Measurements from ENCODE around the gene ALK. TPM values are rescaled to one million over a fixed set of nuclear protein-coding genes. Genes with fewer than 3 reads are reported as not detected.

The ALK gene
- polyA plus RNA-seq, 3 donors: not detected

DNA sequence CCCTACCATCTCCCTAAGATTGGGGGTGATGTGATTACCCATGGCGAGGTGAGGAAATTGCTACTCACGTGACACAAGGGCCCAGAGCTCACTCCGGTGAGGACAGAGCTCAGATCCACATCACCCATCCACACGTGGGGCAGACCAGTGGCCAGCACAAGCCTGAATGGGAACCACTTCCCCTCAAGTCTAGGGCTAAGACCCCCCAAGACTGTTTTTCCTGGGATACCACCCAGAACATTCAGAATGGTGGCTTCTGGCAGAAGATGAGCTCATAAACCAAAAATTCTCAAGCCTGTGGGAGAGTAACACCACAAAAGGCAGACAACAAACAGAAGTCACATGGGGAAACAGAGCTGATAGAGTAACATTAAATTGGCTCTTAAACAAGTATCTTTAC, 321.4 kb downstream of the ALK start:
- Histone ChIP-seq H2AFZ (ENCODE audit: insufficient read depth, low read depth, low read length, poor library complexity, severe bottlenecking) (no peak overlapping the region), H3K4me3 (replicated peaks in 1 of 3; ENCODE audit: low read depth in 2 of 3, low read length in 3 of 3) (no peak overlapping the region)
- no peak overlapping the region for H3K4me3 Mint-ChIP-seq

DNA sequence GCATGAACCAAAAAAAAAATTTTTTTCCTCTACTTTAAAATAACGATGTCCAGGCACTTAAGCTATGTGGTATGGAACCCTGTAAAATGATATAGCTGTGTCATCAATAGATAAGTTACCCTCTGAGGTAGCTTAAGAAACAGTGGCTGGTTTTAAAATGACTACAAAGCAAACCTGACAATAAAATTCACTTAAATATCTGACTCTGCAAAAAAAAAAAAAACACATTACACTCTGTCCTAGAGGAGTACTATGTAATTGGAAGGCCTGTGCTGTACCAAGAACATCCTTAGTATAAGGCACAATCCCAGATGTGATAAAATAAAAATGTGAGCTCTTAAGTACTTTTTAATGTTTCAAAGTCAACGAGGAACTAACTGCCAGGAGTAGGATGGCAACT, 322.4 kb downstream of the ALK start:
- H3K27ac Mint-ChIP-seq: no peak overlapping the region
- H3K27me3 Mint-ChIP-seq (ENCODE audit: low read depth in 3 of 3): peaks cover 0 to 3% (median 3%) of the 10 kb centered on the region in 3 donors

More for the DNA sequence above, 321.4 kb downstream of the ALK start:
- H3K4me1 ChIP-seq (ENCODE audit: control insufficient read depth in 1 of 2, insufficient read depth in 2 of 2, low read length in 2 of 2): no peaks in the 10 kb centered on the region
- intact Hi-C loops (cut with micrococcal nuclease): no loop called here
- no peak overlapping the region for H3K9ac ChIP-seq (ENCODE audit: insufficient read depth, low read length, poor library complexity, severe bottlenecking)
- WGBS (ENCODE audit: insufficient coverage): 86% methylated on average over 3 of the region's 4 CpGs
- no peaks in the 10 kb centered on the region for H3K4me1 Mint-ChIP-seq
- no peaks in the 10 kb centered on the region for H3K79me2 ChIP-seq (ENCODE audit: insufficient read depth, low read length)
- TF ChIP-seq, protein P1, sequence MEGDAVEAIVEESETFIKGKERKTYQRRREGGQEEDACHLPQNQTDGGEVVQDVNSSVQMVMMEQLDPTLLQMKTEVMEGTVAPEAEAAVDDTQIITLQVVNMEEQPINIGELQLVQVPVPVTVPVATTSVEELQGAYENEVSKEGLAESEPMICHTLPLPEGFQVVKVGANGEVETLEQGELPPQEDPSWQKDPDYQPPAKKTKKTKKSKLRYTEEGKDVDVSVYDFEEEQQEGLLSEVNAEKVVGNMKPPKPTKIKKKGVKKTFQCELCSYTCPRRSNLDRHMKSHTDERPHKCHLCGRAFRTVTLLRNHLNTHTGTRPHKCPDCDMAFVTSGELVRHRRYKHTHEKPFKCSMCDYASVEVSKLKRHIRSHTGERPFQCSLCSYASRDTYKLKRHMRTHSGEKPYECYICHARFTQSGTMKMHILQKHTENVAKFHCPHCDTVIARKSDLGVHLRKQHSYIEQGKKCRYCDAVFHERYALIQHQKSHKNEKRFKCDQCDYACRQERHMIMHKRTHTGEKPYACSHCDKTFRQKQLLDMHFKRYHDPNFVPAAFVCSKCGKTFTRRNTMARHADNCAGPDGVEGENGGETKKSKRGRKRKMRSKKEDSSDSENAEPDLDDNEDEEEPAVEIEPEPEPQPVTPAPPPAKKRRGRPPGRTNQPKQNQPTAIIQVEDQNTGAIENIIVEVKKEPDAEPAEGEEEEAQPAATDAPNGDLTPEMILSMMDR (IDR thresholded peaks at IDR 0.05): no peak
- no peaks in the 10 kb centered on the region for H3K27me3 ChIP-seq (ENCODE audit: control insufficient read depth in 2 of 2, insufficient read depth in 2 of 2, low read length in 2 of 2)
- H3K9me3 Mint-ChIP-seq: peaks cover 0 to 4% (median 0%) of the 10 kb centered on the region in 7 donors
- H4K20me1 ChIP-seq (ENCODE audit: insufficient read depth, low read length): no peaks in the 10 kb centered on the region
- H3K36me3 ChIP-seq (replicated peaks in 1 of 2; ENCODE audit: control insufficient read depth in 1 of 2, insufficient read depth in 2 of 2, low read length in 2 of 2): no peaks in the 10 kb centered on the region
- H3K36me3 Mint-ChIP-seq: no peaks in the 10 kb centered on the region
- no peak overlapping the region for H3K27ac ChIP-seq (ENCODE audit: low read depth in 1 of 2, low read length in 2 of 2)
- no peaks in the 10 kb centered on the region for H3K9me3 ChIP-seq (replicated peaks in 1 of 2; ENCODE audit: control insufficient read depth in 1 of 2, insufficient read depth in 1 of 2, low read length in 2 of 2)
- no peak overlapping the region for H3K27ac Mint-ChIP-seq
- H3K4me2 ChIP-seq (replicated peaks; ENCODE audit: extremely low read depth, low read length, poor library complexity, severe bottlenecking): no peak overlapping the region
- no peak for DNase-seq
- peaks cover 0 to 3% (median 3%) of the 10 kb centered on the region in 3 donors for H3K27me3 Mint-ChIP-seq (ENCODE audit: low read depth in 3 of 3)

More for the DNA sequence above, 322.4 kb downstream of the ALK start:
- Histone ChIP-seq H3K79me2 (ENCODE audit: insufficient read depth, low read length) (no peaks in the 10 kb centered on the region), H3K4me1 (ENCODE audit: control insufficient read depth in 1 of 2, insufficient read depth in 2 of 2, low read length in 2 of 2) (no peaks in the 10 kb centered on the region), H3K9me3 (replicated peaks in 1 of 2; ENCODE audit: control insufficient read depth in 1 of 2, insufficient read depth in 1 of 2, low read length in 2 of 2) (no peaks in the 10 kb centered on the region), H3K27ac (ENCODE audit: low read depth in 1 of 2, low read length in 2 of 2) (no peak overlapping the region), H3K4me3 (replicated peaks in 1 of 3; ENCODE audit: low read depth in 2 of 3, low read length in 3 of 3) (no peak overlapping the region), H3K27me3 (ENCODE audit: control insufficient read depth in 2 of 2, insufficient read depth in 2 of 2, low read length in 2 of 2) (no peaks in the 10 kb centered on the region), H4K20me1 (ENCODE audit: insufficient read depth, low read length) (no peaks in the 10 kb centered on the region), H3K4me2 (replicated peaks; ENCODE audit: extremely low read depth, low read length, poor library complexity, severe bottlenecking) (no peak overlapping the region), H3K9ac (ENCODE audit: insufficient read depth, low read length, poor library complexity, severe bottlenecking) (no peak overlapping the region), H2AFZ (ENCODE audit: insufficient read depth, low read depth, low read length, poor library complexity, severe bottlenecking) (no peak overlapping the region), H3K36me3 (replicated peaks in 1 of 2; ENCODE audit: control insufficient read depth in 1 of 2, insufficient read depth in 2 of 2, low read length in 2 of 2) (no peaks in the 10 kb centered on the region)
- H3K36me3 Mint-ChIP-seq: no peaks in the 10 kb centered on the region
- H3K4me3 Mint-ChIP-seq: no peak overlapping the region
- no CpG with 5 or more reads among the region's 2 CpGs for WGBS (ENCODE audit: insufficient coverage)
- intact Hi-C loops (cut with micrococcal nuclease): no loop called here
- no peaks in the 10 kb centered on the region for H3K4me1 Mint-ChIP-seq
- TF ChIP-seq, protein P1 (IDR thresholded peaks at IDR 0.05): no peak
- peaks cover 0 to 4% (median 0%) of the 10 kb centered on the region in 7 donors for H3K9me3 Mint-ChIP-seq
- no peak for DNase-seq

Data from CD14-positive monocyte (primary cell).